Liver (tissue), 9 donors: ENCODE data around the gene SHROOM1. TPM values are rescaled to one million over a fixed set of nuclear protein-coding genes. Genes with fewer than 3 reads are reported as not detected.

Experiments
- DNase-seq: peaks from one replicate; pipeline ENCODE4 v3.0.0-alpha.2; 2017; ENCODE audit warnings: low spot score
- H3K27ac ChIP-seq, 2 donors: one replicate each; pipeline ENCODE4 v1.7.0; 2013; ENCODE audit warnings: inconsistent platforms in 2 of 2, low read length in 2 of 2, control low read depth in 1 of 2, low read depth in 1 of 2, mild to moderate bottlenecking in 1 of 2
- H3K27me3 ChIP-seq, 4 donors: one replicate each; pipeline versions ENCODE4 v1.6.1 to v1.7.0; 2013; ENCODE audit warnings: low read length in 3 of 4, inconsistent platforms in 1 of 4, mild to moderate bottlenecking in 1 of 4, moderate library complexity in 1 of 4; ENCODE audit not compliant: control insufficient read depth in 4 of 4, insufficient read depth in 4 of 4
- H3K36me3 ChIP-seq, 4 donors: one replicate each; pipeline versions ENCODE4 v1.6.1 to v1.7.0; 2013; ENCODE audit warnings: low read length in 3 of 4, mild to moderate bottlenecking in 3 of 4, low read depth in 1 of 4, moderate library complexity in 1 of 4; ENCODE audit not compliant: control insufficient read depth in 4 of 4, insufficient read depth in 3 of 4
- H3K4me1 ChIP-seq, 4 donors: one replicate each; pipeline versions ENCODE4 v1.6.1 to v1.7.0; 2013; ENCODE audit warnings: low read length in 3 of 4, mild to moderate bottlenecking in 3 of 4, moderate library complexity in 1 of 4; ENCODE audit not compliant: control insufficient read depth in 4 of 4, insufficient read depth in 4 of 4
- H3K4me3 ChIP-seq, 3 donors: one replicate each; pipeline versions ENCODE4 v1.6.1 to v1.7.0; 2013; ENCODE audit warnings: low read length in 3 of 3, control low read depth in 1 of 3, low read depth in 1 of 3, mild to moderate bottlenecking in 1 of 3
- H3K9ac ChIP-seq, 2 donors: one replicate each; pipeline ENCODE4 v1.7.0; 2013; ENCODE audit warnings: low read length in 2 of 2, mild to moderate bottlenecking in 2 of 2, moderate library complexity in 2 of 2, control low read depth in 1 of 2, low read depth in 1 of 2
- H3K9me3 ChIP-seq, 4 donors: one replicate each; pipeline versions ENCODE4 v1.6.1 to v1.7.0; 2013; ENCODE audit warnings: low read length in 3 of 4; ENCODE audit not compliant: control insufficient read depth in 4 of 4
- EGR1 ChIP-seq, 2 donors: IDR thresholded peaks; 2 replicates each; pipeline ENCODE4 v1.6.1; 2016 to 2018; ENCODE audit warnings: antibody characterized with exemption in 2 of 2, low read depth in 2 of 2
- FOXA2 ChIP-seq: IDR thresholded peaks from 2 replicates; pipeline ENCODE4 v1.6.1; 2016; ENCODE audit warnings: antibody characterized with exemption
- HNF4A ChIP-seq, 2 donors: conservative IDR thresholded peaks; 2 replicates each; pipeline ENCODE4 v1.6.1; 2016; ENCODE audit warnings: antibody characterized with exemption in 2 of 2, mild to moderate bottlenecking in 2 of 2
- HNF4G ChIP-seq: IDR thresholded peaks from 2 replicates; pipeline ENCODE4 v1.6.1; 2016; ENCODE audit warnings: antibody characterized with exemption
- NR2F2 ChIP-seq: IDR thresholded peaks from 2 replicates; pipeline ENCODE4 v1.6.1; 2016; ENCODE audit warnings: antibody characterized with exemption
- RAD21 ChIP-seq, 2 donors: IDR thresholded peaks; 2 replicates each; pipeline ENCODE4 v1.6.1; 2016; ENCODE audit warnings: antibody characterized with exemption in 2 of 2, mild to moderate bottlenecking in 2 of 2
- RXRA ChIP-seq, 2 donors: IDR thresholded peaks; 2 replicates each; pipeline ENCODE4 v1.6.1; 2017 to 2018; ENCODE audit warnings: antibody characterized with exemption in 2 of 2, mild to moderate bottlenecking in 1 of 2
- SP1 ChIP-seq: IDR thresholded peaks from 2 replicates; pipeline ENCODE4 v1.6.1; 2018; ENCODE audit warnings: antibody characterized with exemption, mild to moderate bottlenecking
- TAF1 ChIP-seq: conservative IDR thresholded peaks from 2 replicates; pipeline ENCODE4 v1.6.1; 2016; ENCODE audit warnings: antibody characterized with exemption, mild to moderate bottlenecking
- YY1 ChIP-seq: IDR thresholded peaks from 2 replicates; pipeline ENCODE4 v1.6.1; 2016; ENCODE audit warnings: antibody characterized with exemption, mild to moderate bottlenecking
- WGBS: extraction: QIAGEN DNeasy Blood & Tissue Kit; methylation state at CpG from one replicate; pipeline ENCODE4 v1.1.7; 2013; 5-methylcytosine and 5-hydroxymethylcytosine counted together
- polyA plus RNA-seq, 2 donors: library from polyadenylated mRNA; stranded (reverse) in 1 of 2; unstranded in 1 of 2; fragments of 200-250 nt in 1 of 2; fragments of >200 nt in 1 of 2; fragmentation: Nextera tagmentation in 1 of 2; extraction: Ambion mirVana in 1 of 2; gene quantifications; one replicate each; pipeline versions ENCODE4 v1.2.1 to v1.2.3, GENCODE V29; 2013 to 2015
- total RNA-seq, 2 donors: library from RNA; depleted of rRNA; stranded (reverse); fragments of >200 nt; gene quantifications; one replicate each; pipeline ENCODE4 v1.2.3, GENCODE V29; 2014
- TF ChIP-seq, protein P1 (sequence below): fragments of 150-350 bp; IDR thresholded peaks from 2 replicates; pipeline ENCODE4 v1.5.1; 2017; ENCODE audit warnings: improper control_type of control experiment, low read depth, low read length; ENCODE audit not compliant: missing input control
- TF ChIP-seq, protein P2 (sequence below): IDR thresholded peaks from 2 replicates; pipeline ENCODE4 v1.6.1; 2016; ENCODE audit warnings: antibody characterized with exemption
- TF ChIP-seq, protein P3 (sequence below): IDR thresholded peaks from 2 replicates; pipeline ENCODE4 v1.6.1; 2016; ENCODE audit warnings: antibody characterized with exemption
- TF ChIP-seq, protein P4 (sequence below): IDR thresholded peaks from 2 replicates; pipeline ENCODE4 v1.6.1; 2016; ENCODE audit warnings: antibody characterized with exemption, mild to moderate bottlenecking
- TF ChIP-seq, protein P5 (sequence below): IDR thresholded peaks from 2 replicates; pipeline ENCODE4 v1.6.1; 2016; ENCODE audit warnings: antibody characterized with exemption
- donor health status: healthy.
- donor health status: healthy.
- donor health status: healthy.
- donor health status: healthy.
- donor health status: healthy.

Gene SHROOM1
- total and polyA plus RNA-seq, 4 donors = 6.1 to 28.5 (median 18.3) TPM

DNA sequence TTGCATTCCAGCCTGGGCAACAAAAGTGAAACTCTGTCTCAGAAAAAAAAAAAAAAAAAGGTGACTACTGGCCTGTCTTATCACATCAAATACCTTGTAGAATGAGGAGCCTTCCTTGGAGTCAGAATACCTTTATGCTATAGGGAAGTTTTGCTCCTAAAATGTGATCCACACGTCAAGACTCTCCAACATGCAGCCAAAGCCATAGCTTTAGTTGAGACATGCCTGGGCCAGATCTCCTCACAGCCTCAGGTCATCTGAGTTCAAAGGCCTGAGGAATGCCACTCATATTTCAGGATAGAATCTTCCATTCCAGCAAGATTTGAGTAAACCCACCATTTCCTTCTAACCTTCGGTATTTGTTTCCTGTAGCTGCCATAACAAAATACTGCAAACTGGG is 31.1 kb downstream of the SHROOM1 start:
- H3K27me3 ChIP-seq = no peaks in the 10 kb centered on the region
- no peak overlapping the region for H3K9ac ChIP-seq
- no peak for DNase-seq
- H3K36me3 ChIP-seq = no peaks in the 10 kb centered on the region
- H3K27ac ChIP-seq = no peak overlapping the region
- no peaks in the 10 kb centered on the region for H3K4me1 ChIP-seq
- H3K9me3 ChIP-seq = no peaks in the 10 kb centered on the region
- TF ChIP-seq HNF4A (conservative IDR thresholded peaks at IDR 0.05) = no peak
- no peak for TF ChIP-seq RAD21 (IDR thresholded peaks at IDR 0.05)
- TF ChIP-seq EGR1 (IDR thresholded peaks at IDR 0.05; ENCODE audit: low read depth in 2 of 2) = no peak
- no peak for TF ChIP-seq NR2F2
- TF ChIP-seq, protein P1, sequence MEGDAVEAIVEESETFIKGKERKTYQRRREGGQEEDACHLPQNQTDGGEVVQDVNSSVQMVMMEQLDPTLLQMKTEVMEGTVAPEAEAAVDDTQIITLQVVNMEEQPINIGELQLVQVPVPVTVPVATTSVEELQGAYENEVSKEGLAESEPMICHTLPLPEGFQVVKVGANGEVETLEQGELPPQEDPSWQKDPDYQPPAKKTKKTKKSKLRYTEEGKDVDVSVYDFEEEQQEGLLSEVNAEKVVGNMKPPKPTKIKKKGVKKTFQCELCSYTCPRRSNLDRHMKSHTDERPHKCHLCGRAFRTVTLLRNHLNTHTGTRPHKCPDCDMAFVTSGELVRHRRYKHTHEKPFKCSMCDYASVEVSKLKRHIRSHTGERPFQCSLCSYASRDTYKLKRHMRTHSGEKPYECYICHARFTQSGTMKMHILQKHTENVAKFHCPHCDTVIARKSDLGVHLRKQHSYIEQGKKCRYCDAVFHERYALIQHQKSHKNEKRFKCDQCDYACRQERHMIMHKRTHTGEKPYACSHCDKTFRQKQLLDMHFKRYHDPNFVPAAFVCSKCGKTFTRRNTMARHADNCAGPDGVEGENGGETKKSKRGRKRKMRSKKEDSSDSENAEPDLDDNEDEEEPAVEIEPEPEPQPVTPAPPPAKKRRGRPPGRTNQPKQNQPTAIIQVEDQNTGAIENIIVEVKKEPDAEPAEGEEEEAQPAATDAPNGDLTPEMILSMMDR = no peak
- TF ChIP-seq, protein P2, sequence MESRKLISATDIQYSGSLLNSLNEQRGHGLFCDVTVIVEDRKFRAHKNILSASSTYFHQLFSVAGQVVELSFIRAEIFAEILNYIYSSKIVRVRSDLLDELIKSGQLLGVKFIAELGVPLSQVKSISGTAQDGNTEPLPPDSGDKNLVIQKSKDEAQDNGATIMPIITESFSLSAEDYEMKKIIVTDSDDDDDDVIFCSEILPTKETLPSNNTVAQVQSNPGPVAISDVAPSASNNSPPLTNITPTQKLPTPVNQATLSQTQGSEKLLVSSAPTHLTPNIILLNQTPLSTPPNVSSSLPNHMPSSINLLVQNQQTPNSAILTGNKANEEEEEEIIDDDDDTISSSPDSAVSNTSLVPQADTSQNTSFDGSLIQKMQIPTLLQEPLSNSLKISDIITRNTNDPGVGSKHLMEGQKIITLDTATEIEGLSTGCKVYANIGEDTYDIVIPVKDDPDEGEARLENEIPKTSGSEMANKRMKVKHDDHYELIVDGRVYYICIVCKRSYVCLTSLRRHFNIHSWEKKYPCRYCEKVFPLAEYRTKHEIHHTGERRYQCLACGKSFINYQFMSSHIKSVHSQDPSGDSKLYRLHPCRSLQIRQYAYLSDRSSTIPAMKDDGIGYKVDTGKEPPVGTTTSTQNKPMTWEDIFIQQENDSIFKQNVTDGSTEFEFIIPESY = no peak
- TF ChIP-seq, protein P3, sequence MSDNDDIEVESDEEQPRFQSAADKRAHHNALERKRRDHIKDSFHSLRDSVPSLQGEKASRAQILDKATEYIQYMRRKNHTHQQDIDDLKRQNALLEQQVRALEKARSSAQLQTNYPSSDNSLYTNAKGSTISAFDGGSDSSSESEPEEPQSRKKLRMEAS = no peak
- TF ChIP-seq RXRA (IDR thresholded peaks at IDR 0.05) = no peak
- TF ChIP-seq TAF1 = no peak
- TF ChIP-seq, protein P4, sequence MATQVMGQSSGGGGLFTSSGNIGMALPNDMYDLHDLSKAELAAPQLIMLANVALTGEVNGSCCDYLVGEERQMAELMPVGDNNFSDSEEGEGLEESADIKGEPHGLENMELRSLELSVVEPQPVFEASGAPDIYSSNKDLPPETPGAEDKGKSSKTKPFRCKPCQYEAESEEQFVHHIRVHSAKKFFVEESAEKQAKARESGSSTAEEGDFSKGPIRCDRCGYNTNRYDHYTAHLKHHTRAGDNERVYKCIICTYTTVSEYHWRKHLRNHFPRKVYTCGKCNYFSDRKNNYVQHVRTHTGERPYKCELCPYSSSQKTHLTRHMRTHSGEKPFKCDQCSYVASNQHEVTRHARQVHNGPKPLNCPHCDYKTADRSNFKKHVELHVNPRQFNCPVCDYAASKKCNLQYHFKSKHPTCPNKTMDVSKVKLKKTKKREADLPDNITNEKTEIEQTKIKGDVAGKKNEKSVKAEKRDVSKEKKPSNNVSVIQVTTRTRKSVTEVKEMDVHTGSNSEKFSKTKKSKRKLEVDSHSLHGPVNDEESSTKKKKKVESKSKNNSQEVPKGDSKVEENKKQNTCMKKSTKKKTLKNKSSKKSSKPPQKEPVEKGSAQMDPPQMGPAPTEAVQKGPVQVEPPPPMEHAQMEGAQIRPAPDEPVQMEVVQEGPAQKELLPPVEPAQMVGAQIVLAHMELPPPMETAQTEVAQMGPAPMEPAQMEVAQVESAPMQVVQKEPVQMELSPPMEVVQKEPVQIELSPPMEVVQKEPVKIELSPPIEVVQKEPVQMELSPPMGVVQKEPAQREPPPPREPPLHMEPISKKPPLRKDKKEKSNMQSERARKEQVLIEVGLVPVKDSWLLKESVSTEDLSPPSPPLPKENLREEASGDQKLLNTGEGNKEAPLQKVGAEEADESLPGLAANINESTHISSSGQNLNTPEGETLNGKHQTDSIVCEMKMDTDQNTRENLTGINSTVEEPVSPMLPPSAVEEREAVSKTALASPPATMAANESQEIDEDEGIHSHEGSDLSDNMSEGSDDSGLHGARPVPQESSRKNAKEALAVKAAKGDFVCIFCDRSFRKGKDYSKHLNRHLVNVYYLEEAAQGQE = no peak
- no peak for TF ChIP-seq FOXA2
- no peak for TF ChIP-seq YY1
- TF ChIP-seq, protein P5, sequence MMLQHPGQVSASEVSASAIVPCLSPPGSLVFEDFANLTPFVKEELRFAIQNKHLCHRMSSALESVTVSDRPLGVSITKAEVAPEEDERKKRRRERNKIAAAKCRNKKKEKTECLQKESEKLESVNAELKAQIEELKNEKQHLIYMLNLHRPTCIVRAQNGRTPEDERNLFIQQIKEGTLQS = no peak
- TF ChIP-seq HNF4G = no peak
- WGBS = 91% methylated on average over 2 of the region's 2 CpGs
- no peak overlapping the region for H3K4me3 ChIP-seq

DNA sequence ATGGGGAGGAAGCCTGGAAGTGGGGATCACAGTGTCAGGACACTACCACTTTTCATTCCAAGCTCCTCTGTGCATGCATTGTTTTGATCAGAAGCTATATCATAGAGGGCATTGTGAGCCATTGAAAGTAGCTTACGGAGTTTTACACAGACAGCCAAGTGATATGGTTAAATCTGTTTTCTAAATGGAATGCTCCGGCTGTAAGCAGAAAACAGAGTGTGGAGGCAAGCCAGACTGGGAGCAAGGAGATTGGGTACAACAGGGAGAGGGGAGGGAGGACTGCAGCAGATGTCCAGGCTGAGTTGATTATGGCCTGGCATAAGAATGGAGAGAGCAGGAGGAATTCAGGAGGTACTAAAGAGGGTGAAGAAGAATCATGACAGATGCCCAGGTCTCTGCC is 32.8 kb downstream of the SHROOM1 start:
- no peak for DNase-seq
- Histone ChIP-seq H3K9me3 (no peaks in the 10 kb centered on the region), H3K4me3 (no peak overlapping the region), H3K36me3 (no peaks in the 10 kb centered on the region), H3K4me1 (no peaks in the 10 kb centered on the region), H3K27me3 (no peaks in the 10 kb centered on the region), H3K9ac (no peak overlapping the region), H3K27ac (no peak overlapping the region)
- TF ChIP-seq, protein P5 = no peak
- TF ChIP-seq, protein P2 = no peak
- TF ChIP-seq SP1 (no peak), EGR1 (IDR thresholded peaks at IDR 0.05; ENCODE audit: low read depth in 2 of 2) (no peak), RXRA (IDR thresholded peaks at IDR 0.05) (no peak), FOXA2 (no peak), TAF1 (no peak), RAD21 (IDR thresholded peaks at IDR 0.05) (no peak)
- WGBS = 83% methylated on average over 2 of the region's 2 CpGs
